PC-3 (cell line): ENCODE results near the gene TAP2. TPM values are rescaled to one million over a fixed set of nuclear protein-coding genes. Genes with fewer than 3 reads are reported as not detected.

Experiments
- ATAC-seq: fragments of 200-7000 bp; cut with Tn5 transposase; 2 replicates; pipeline ENCODE4 v1.9.1; 2020; ENCODE audit warnings: mild to moderate bottlenecking, moderate library complexity
- BruUV-seq: library from RNA; stranded (reverse); fragments of 400-500 nt; replicated peaks from 2 replicates; lab custom pipeline; 2021; lab: Mats Ljungman, UMichigan
- CTCF ChIA-PET: fragments of 300-600 bp; sonication (Branson Sonifier 250); formaldehyde crosslinking; loops from one replicate; lab custom pipeline; 2022; ENCODE audit warnings: antibody characterized with exemption; lab: Charles Lee
- POLR2A ChIA-PET: fragments of 300-600 bp; sonication (Branson Sonifier 250); formaldehyde crosslinking; loops from one replicate; lab custom pipeline; 2022; ENCODE audit warnings: antibody characterized with exemption; ENCODE audit not compliant: unreplicated experiment; lab: Charles Lee
- DNase-seq: peaks from one replicate; pipeline ENCODE4 v3.0.0-alpha.2; 2015
- H2AFZ ChIP-seq: fragments of 300-600 bp; sonication (generic); 2 replicates; pipeline ENCODE4 v1.6.0; 2016; ENCODE audit warnings: antibody characterized with exemption, low read length
- H3F3A ChIP-seq: fragments of 300-600 bp; sonication (generic); one replicate; pipeline ENCODE4 v1.6.0; 2017; ENCODE audit warnings: antibody characterized with exemption, low read length, control low read depth, mild to moderate bottlenecking; ENCODE audit not compliant: unreplicated experiment
- H3K27ac ChIP-seq: fragments of 300-600 bp; sonication (generic); 2 replicates; pipeline ENCODE4 v1.5.1; 2016; ENCODE audit warnings: mild to moderate bottlenecking, low read length
- H3K27me3 ChIP-seq: fragments of 300-600 bp; sonication (generic); 2 replicates; pipeline ENCODE4 v1.6.1; 2016; ENCODE audit warnings: low read length, mixed read lengths
- H3K36me3 ChIP-seq: fragments of 300-600 bp; sonication (generic); 2 replicates; pipeline ENCODE4 v1.6.1; 2016; ENCODE audit warnings: low read depth, mixed run types, low read length, mixed read lengths
- H3K4me1 ChIP-seq: fragments of 300-600 bp; sonication (generic); 2 replicates; pipeline ENCODE4 v1.5.1; 2016; ENCODE audit warnings: low read length; ENCODE audit not compliant: insufficient read depth
- H3K4me2 ChIP-seq: fragments of 300-600 bp; sonication (generic); 2 replicates; pipeline ENCODE4 v1.6.0; 2016; ENCODE audit warnings: low read length
- H3K4me3 ChIP-seq: fragments of 300-600 bp; sonication (generic); 2 replicates; pipeline ENCODE4 v1.5.1; 2016; ENCODE audit warnings: mild to moderate bottlenecking, low read length, mixed read lengths
- H3K79me2 ChIP-seq: fragments of 300-600 bp; sonication (generic); 2 replicates; pipeline ENCODE4 v1.6.1; 2017; ENCODE audit warnings: low read length, mixed read lengths
- H3K9ac ChIP-seq: fragments of 300-600 bp; sonication (generic); 2 replicates; pipeline ENCODE4 v1.6.0; 2016; ENCODE audit warnings: mild to moderate bottlenecking, low read length
- H3K9me2 ChIP-seq: fragments of 300-600 bp; sonication (generic); replicated peaks from 2 replicates; pipeline ENCODE4 v1.6.1; 2016; ENCODE audit warnings: mixed run types, low read length, mixed read lengths
- H3K9me3 ChIP-seq: fragments of 300-600 bp; sonication (generic); 2 replicates; pipeline ENCODE4 v1.6.1; 2016; ENCODE audit warnings: low read length, mixed read lengths
- H4K20me1 ChIP-seq: fragments of 300-600 bp; sonication (generic); 2 replicates; pipeline ENCODE4 v1.6.1; 2016; ENCODE audit warnings: low read length, mixed read lengths
- EZH2 ChIP-seq: fragments of 300-600 bp; sonication (generic); IDR thresholded peaks from one replicate; pipeline ENCODE4 v1.6.1; 2017; ENCODE audit warnings: antibody characterized with exemption, mild to moderate bottlenecking, low read length; ENCODE audit not compliant: unreplicated experiment
- EZH2phosphoT487 ChIP-seq: fragments of 300-600 bp; sonication (generic); IDR thresholded peaks from 2 replicates; pipeline ENCODE4 v1.6.1; 2018; ENCODE audit warnings: mild to moderate bottlenecking, antibody characterized with exemption, low read length, borderline replicate concordance
- intact Hi-C: fragments of 100-400 bp; cut with micrococcal nuclease; formaldehyde crosslinking; loops from 2 replicates; pipeline ENCODE4 v1.9.0; 2023
- total RNA-seq: library from RNA; depleted of rRNA; stranded (reverse); fragments of >200 nt; gene quantifications from 2 replicates; pipeline ENCODE4 v1.2.3, GENCODE V29; 2014
- TF ChIP-seq, protein P1 (sequence below): fragments of 300-600 bp; sonication (generic); conservative IDR thresholded peaks from 2 replicates; pipeline ENCODE4 v1.5.1; 2017; ENCODE audit warnings: antibody characterized with exemption, low read depth, mild to moderate bottlenecking, low read length

TAP2 gene
- total RNA-seq, 1 experiment from 2014 or later = 93.0 TPM

DNA sequence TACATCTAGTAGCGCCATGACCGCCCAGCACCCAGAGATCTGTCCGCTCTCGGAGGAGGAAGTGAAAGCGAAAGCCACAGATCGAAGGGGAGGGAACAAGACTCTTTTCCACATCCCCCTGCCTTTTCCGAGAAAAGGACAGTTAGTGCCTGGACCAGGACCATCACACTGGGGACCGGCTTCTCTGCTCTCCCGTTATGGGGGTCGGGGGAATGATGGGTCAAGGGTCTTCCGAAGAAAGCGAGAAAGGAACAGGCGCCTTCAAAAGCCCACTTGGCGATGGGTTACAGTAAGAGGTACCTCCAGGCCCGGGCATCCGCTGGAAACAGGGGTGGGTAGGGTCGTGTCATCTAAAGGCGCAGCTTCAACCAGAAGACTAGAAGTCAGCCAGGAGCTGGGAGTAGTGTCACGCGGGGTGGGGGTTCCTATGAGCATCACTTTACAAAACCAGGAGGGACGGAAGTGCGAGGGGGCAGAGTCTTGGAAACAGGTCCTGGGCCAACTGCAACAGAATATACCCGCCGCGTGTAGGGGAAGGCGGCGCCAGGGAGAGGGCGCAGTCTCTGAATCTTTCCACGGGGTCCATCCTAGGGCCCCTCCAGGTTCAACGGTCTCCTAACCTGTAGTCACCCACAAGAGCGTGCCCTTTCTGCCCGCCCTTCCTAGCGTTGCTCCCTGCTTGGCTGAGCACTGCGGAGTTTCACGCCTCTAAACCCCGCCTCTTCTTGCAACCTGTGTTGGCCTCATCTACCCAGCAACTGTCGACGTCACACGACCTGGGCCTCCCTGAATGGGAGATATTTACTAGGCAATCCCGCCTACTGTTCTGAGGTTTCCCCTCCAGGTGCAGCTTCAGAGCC is 5.7 kb upstream of the TAP2 start, which contains the start of gene PSMB8:
PSMB8 (minus strand) TSS at position 69 of the 860 bp plus-strand sequence; CDS start at position 18, 51 bp downstream.
- ChIA-PET CTCF (interaction anchor here (1.1 to 1.5 kb wide), 3 partner anchors 9 to 24 kb away, joined by 4 to 6 read pairs (median 5); partner anchors contain the start of genes PSMB9 and TAP1), POLR2A (interaction anchor here (0.5 to 1.1 kb wide), 3 partner anchors 9 to 1184 kb away, joined by 3 read pairs; partner anchors contain the start of genes C6orf47 and TAP1)
- H3F3A ChIP-seq = no peaks in the 10 kb centered on the region
- no peaks in the 10 kb centered on the region for H3K36me3 ChIP-seq
- no peak within 1 kb of the TSS for H3K27ac ChIP-seq
- H3K27me3 ChIP-seq = no peaks in the 10 kb centered on the region
- H2AFZ ChIP-seq = peak within 1 kb of the TSS; percentile 99
- no peaks in the 10 kb centered on the region for H4K20me1 ChIP-seq
- TSS peak; percentile 67 for BruUV-seq
- DNase-seq (peak; percentile 97), ATAC-seq (peak; percentile 95)
- peak within 1 kb of the TSS; percentile 65 for H3K9ac ChIP-seq
- peaks cover 8% of the 10 kb centered on the region; the same call in 1 of the 2 replicates for H3K4me1 ChIP-seq
- H3K4me2 ChIP-seq = peak within 1 kb of the TSS; percentile 94
- intact Hi-C loops = loop anchor here (1.0 kb wide), 1 partner anchor 10 kb away; the partner anchor contains the start of gene PSMB9
- peak within 1 kb of the TSS; percentile 96 for H3K4me3 ChIP-seq
- TF ChIP-seq EZH2 = no peak
- TF ChIP-seq, protein P1, sequence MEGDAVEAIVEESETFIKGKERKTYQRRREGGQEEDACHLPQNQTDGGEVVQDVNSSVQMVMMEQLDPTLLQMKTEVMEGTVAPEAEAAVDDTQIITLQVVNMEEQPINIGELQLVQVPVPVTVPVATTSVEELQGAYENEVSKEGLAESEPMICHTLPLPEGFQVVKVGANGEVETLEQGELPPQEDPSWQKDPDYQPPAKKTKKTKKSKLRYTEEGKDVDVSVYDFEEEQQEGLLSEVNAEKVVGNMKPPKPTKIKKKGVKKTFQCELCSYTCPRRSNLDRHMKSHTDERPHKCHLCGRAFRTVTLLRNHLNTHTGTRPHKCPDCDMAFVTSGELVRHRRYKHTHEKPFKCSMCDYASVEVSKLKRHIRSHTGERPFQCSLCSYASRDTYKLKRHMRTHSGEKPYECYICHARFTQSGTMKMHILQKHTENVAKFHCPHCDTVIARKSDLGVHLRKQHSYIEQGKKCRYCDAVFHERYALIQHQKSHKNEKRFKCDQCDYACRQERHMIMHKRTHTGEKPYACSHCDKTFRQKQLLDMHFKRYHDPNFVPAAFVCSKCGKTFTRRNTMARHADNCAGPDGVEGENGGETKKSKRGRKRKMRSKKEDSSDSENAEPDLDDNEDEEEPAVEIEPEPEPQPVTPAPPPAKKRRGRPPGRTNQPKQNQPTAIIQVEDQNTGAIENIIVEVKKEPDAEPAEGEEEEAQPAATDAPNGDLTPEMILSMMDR = peak; percentile 10; the same call in 1 of the 2 replicates
- no peaks in the 10 kb centered on the region for H3K79me2 ChIP-seq
- H3K9me3 ChIP-seq = no peaks in the 10 kb centered on the region
- no peaks in the 10 kb centered on the region for H3K9me2 ChIP-seq

DNA sequence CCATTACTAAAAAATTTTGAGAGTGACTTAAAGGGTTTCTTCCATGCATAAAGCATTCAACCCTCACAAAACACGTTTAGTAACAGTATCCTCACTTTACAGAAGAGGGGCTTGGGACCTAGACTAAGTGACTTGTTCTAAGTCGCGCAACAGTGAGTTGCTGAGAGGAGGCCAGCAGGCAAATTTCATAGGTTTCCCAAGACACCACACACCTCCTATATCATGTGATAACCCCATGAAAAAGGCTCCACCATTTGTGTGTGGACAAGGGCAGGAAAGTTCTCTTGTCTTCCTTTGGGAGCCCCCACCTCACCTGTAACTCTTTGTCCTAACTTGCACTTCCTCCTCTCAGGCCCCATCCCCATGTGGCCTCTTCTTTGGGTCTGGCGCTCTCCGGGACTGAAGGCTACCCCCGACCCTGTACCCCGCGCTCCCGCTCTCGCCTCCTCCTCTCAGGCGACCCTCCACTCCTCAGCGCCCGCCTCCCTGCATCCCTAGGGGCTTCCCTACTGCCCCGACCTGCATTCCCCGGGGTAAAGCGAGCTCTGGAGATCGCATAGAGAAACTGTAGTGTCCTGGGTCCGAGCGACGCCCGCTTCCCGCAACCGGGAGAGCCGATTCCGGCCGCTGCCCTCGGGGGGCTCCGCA is 4.9 kb upstream of the TAP2 start:
- DNase-seq = no peak

More for the DNA sequence above, 4.9 kb upstream of the TAP2 start:
- H3K9me2 ChIP-seq = no peaks in the 10 kb centered on the region
- peak overlapping the region; percentile 99 for H2AFZ ChIP-seq
- ChIA-PET CTCF (no interaction called here), POLR2A (interaction anchor here (1.1 kb wide), 1 partner anchor 10 kb away, joined by 3 read pairs; the partner anchor contains the start of gene TAP1)
- no peaks in the 10 kb centered on the region for H3K9me3 ChIP-seq
- no peaks in the 10 kb centered on the region for H3F3A ChIP-seq
- H4K20me1 ChIP-seq = no peaks in the 10 kb centered on the region
- H3K79me2 ChIP-seq = no peaks in the 10 kb centered on the region
- TSS peak; percentile 45 for BruUV-seq
- no peak for ATAC-seq
- H3K4me2 ChIP-seq = peak overlapping the region; percentile 94
- TF ChIP-seq EZH2phosphoT487 (no peak), EZH2 (no peak)
- TF ChIP-seq, protein P1 = no peak
- H3K27me3 ChIP-seq = no peaks in the 10 kb centered on the region
- no peak overlapping the region for H3K27ac ChIP-seq
- intact Hi-C loops = no loop called here
- no peaks in the 10 kb centered on the region for H3K36me3 ChIP-seq
- peak overlapping the region; percentile 65 for H3K9ac ChIP-seq
- peaks cover 8% of the 10 kb centered on the region; the same call in 1 of the 2 replicates for H3K4me1 ChIP-seq
- peak overlapping the region; percentile 96 for H3K4me3 ChIP-seq
